Inflammatory macrophage (primary cell): ENCODE measurements around the gene ALG14.
"Not testable (repeated sequence)": the region's sequence is repeated elsewhere in the genome, so short reads cannot be mapped to it uniquely, and the experiment has no call there.

Source experiments
- DNase-seq, 2 donors: peaks; one replicate each; pipeline ENCODE4 v3.0.0-alpha.2; 2020 to 2022

The ALG14 gene

DNA sequence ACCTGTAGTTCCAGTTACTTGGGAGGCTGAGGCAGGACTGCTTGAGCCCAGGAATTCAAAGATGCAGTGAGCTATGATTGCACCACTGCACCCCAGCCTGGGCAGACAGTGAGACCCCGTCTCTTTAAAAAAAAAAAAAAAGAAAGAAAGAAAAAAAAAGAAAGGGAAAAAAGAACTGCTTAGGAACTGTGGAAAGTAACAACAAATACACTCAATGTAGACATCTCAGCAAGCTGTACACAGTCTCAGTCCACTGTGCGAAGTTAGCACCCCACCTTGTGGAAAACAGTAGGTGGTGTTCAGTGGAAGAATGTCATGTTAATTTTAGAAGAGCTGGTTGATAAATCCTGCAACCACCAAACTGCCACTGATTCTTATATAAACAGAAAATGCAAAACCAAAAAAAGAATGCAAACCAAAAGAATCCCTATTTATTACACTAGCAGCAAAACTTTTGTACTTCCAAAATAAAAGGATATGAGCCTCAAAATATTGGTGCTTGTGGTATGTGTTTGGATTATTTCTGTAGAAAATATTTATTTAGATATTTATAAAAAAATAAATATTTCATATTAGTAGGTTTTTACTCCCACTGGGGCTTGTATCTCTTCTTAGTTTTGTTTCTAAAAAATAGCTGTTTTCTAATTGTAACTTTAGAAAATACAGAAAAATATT, 31.1 kb downstream of the ALG14 start:
- peak; percentile 11 to 24 for DNase-seq

DNA sequence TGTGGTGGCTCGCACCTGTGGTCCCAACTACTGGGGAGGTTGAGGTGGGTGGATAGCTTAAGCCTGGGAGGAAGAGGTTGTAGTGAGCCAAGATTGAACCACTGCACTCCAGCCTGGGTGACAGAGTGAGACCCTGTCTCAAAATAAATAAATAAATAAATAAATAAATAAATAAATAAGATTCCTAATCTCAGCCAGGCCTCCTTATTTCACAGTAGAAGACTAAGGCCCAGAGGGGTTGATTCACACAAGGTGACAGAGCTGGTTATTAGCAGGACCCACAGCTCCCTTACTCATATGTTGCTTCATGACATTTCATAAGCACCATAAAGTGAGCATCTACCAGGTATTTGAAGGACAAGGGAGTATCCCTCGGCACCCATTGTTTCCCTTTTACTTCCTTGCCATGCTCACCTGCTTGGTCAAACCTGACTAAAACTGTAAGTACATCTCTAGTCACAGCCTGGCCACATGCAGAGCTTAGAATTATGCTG, 32.7 kb downstream of the ALG14 start:
- DNase-seq, result no peak

- no peak for DNase-seq
Observed at GRCh38 chr1:95039360-95040031, 33.3 kb downstream of the ALG14 start.

DNA sequence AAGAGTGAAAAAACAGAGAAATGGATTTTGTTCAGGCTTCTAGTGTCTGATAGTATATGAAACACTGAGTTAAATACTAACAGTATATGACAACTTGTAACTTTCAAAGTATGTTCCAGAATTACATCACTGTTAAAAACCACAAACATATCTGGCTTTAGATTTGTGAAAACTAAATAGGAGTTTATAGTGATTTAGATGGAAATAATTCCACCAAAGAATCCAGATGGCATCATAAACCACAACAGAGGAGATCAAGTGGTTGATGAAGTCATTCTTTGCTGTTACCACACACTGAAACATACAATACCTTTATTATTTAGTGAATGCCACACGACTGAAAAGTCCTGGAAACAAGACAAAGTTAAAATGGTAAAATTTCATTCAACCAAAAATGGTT, 37.2 kb downstream of the ALG14 start:
- DNase-seq, result no peak

DNA sequence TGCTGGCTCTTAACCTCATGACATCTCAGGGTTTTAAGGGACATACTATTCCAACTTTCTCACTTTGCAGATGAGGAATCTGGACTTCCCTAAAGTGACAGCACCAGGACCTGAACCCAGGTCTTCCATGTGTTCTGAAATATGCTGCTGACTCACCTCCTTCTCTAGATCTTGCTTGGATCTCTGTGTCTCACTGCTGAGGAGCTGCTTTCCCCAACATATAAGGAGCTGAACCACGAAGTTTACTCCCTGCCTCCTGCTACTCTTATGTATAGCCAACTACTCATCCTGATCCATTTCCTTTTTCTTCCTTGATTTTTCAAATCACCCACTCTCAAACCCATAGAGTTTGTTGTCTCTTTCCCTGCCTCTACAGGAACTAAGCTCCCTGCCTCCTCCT, 38.2 kb downstream of the ALG14 start:
- no peak for DNase-seq

GRCh38 chr1:95033843-95034242, 38.9 kb downstream of the ALG14 start:
- DNase-seq, result no peak

DNA sequence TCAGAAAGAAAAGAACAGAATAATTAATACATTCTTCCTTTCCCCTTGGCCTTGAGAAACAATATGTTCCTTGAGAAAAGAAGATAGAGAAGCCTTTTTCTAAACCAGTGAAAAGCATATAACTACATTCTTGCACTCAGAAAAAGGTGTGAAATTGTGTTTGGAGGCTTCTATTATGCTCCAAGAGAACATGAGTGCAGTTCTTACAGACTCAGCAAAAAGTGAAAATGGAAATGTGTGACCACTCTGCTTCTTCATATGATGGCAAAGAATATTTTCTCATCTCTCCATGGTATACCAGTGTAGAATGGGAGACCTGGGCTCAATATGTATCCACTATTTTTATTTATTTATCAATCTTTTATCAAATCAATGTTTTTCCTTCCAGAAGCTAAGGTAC, 43.2 kb downstream of the ALG14 start:
- DNase-seq, result no peak

DNA sequence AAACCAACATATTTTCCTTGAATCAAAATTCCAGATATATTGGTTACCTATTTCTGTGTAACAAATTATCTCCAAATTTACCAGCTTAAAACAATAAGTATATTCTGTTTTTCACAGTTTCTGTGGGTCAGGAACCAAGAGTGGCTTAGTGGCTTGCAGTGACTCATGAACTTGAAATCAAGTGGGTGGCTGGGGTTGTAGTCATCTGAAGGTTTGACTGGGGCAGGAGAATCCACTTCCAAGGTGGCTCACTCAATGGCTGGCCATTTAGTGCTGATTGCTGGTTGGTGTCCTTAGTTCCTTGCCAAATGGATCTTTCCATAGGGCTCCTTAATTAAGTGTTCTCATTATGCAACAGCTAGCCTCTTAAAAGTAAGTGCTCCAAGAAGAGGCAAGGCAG, 43.8 kb downstream of the ALG14 start:
- DNase-seq, result no peak

GRCh38 chr1:95027046-95027445, 45.7 kb downstream of the ALG14 start:
- DNase-seq, result no peak

DNA sequence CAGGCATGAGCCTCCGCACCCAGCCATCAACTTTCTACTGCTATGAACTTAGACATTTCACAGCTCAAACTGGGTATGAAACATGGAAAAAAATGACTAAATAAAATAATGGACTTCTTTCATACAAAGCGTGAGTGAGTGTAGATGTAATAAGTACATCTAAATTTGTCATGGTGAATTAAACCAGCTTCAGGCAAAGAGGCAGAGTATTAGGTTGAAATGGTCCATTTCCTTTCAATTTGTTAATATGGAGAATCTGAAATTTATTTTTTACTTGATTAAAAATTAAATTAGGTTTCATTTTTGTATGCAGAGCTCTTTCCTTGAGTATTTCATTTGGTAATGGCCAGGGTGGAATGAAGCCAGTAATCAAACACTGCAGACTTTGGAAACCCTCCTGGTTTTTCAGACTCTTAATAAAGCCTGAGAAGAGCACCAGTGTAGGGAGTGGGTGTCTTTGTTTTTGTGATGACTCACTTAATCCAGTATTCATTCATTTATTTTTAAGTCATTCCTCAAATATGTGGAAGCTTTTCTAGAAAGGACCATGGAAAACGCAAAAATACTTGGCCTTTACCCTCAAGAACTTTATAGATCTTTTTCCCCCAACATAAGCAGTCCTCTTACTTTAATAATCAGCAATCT, 49.2 kb downstream of the ALG14 start:
- DNase-seq, result no peak

DNA sequence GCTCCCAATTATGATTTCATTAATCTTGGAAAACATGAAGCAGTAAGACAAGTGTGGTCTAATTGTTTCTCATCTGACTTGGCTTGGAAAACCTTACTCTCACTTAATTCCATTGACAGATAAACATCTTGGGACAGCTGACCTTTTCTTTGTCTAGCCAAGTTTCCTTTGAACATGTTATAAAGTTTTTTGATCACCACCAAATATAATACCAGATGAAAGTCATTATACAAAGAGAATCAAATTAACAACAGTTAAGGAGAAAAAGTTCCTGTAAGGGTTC, 50.2 kb downstream of the ALG14 start:
- DNase-seq, result no peak

DNA sequence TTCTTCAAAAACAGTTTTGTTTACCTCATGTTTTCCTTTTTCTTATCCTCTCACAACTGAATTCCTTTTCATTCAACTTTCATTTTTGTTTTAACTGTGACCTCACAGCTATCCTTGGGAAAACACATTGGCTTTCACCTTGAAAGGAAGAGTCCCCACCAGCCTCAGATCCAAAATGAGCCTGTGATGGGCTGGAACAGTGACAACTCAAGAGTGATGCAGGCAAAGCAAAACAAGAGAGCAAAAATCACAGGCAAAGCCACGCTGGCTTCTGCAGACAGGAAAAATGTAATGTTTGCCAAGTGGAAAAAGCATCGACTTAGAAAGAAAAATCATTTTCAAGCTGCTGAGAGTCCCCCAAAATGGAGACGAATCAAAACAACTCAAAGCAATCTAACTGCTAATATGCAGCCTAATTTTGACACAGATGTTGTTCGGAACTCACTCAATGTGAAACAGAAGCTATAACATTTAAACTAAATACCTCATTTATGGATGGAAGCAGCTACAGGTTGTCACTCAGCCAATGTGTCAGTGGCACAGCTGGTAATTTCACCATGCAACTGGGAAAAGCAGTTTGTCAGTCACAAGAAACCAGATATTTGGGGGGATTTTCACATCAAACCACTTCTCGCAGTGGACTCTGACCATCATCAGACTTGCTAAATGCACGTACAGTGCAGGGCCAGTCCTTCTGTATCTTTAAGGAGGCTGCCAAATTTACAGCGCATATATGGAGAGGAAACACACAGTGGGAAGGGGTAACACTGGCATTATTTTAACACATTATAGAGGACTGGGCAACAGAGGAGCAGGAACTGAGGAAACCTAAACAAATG, 50.7 kb downstream of the ALG14 start:
- no peak for DNase-seq

DNA sequence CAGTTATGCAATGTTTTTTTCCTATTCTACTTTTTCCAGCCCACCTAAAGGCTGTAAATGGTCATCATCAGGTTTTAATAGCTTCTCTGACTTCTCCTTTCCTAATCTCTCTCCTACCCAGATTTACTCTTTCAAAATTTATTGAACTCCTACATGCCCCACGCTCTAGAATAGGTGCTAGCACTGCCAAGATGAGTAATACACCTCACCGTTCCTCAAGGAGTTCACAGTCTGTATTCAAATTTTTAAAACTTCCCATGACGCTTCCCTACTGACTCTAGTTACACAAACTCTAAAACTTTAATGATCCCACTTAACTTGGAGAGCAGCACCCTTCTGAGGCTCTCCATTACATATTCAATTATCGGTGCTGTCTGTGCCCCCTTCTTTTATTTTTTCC, 51.6 kb downstream of the ALG14 start:
- no peak for DNase-seq

DNA sequence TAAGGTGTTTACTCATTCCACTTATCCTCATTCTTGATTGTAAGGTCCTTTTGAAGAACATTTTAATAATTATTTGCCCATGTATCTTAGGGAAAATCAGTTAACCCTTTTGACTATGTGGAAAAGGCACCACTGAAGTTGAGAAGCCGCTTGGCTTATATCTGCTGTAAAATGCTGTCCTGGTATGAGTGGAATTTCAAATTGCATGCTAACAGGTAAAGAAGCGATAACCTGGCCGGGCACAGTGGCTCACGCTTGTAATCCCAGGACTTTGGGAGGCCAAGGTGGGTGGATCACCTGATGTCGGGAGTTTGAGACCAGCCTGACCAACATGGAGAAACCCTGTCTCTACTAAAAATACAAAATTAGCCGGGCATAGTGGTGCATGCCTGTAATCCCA, 53.3 kb downstream of the ALG14 start:
- DNase-seq, result not testable (repeated sequence)

- no peak for DNase-seq
Observed at GRCh38 chr1:95018602-95019369, 54.0 kb downstream of the ALG14 start.

DNA sequence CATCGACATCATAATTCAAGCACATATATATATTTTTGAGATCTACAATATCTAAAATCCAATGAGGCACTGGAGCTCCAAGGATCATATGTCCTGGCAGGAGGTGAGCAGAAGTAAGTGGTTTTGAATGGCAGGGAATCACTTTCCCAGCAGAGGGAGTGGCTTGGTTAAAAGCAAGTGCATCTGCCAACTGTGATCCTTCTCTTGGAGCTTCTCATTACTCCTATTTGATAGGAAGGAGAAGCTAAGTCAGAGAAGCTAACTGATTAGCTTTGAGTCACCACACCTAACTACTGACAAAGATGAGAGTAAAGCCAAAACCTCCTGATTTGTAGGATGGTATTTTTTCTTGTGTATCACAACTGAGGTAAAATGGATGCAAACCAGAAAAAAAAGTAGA, 55.0 kb downstream of the ALG14 start:
- no peak for DNase-seq

DNA sequence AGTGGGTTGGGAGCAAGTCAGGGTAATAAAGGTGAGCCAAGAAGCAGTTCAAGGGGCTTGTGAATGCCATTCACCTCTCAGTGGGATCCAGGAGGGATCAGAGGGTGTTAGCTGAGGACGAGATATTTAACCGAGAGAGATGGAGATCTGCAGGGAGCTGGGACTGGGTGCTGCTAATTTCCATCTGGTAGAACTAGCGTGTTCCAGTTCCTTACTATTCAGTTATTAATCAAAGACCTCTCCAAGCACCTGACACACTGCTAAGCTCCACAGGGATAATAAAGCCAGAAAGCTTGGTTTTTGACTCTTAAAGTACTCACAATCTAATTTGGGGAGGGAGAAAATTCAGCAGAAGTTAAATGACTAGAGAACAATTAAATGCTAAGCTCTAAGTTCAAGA, 57.7 kb downstream of the ALG14 start:
- no peak for DNase-seq

- DNase-seq, result no peak
Observed at GRCh38 chr1:95013950-95014574, 58.7 kb downstream of the ALG14 start.

- DNase-seq, result no peak
Observed at GRCh38 chr1:95012389-95012788, 60.4 kb downstream of the ALG14 start.

DNA sequence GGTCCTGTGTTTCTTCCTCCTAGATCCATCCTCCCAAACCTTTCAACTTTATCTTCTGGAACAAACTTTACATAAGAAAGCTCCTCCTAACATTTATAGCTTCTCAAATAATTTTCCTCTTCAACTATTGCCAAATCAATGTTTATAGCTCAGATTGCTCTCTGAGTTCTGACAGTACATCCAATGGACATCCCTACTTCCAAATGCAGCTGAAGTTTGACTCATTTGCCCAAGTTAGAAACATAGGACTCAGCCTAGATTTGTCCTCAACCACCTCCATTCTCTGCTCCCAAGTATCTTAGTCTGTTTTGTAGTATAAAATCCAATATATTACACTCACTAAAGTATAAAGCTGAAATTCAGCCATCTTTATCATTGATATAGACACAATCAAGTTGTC, 62.6 kb downstream of the ALG14 start:
- no peak for DNase-seq

GRCh38 chr1:95007687-95008086, 65.1 kb downstream of the ALG14 start:
- no peak for DNase-seq

DNA sequence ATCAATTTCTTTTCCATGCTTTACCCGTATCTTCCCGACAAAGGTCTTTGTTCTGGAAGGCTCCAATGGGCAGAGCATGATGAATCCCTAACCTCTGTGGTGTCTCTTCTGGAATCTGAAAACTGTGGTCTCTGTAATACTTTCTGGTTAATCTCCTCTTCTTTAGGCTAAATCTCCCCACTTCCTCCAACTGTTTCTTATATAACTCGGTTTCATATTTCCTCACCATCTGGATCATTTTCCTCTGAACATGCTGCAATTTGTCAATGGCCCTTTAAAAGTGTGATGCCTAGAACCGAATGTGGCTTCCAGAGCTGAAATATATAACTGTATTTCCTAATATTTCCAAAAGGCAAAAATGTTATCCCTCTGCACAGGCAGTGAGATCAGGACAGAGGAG, 66.1 kb downstream of the ALG14 start:
- DNase-seq, result no peak
